T-cell (primary cell): Measurements from ENCODE around the gene TOMM7. TPM values are rescaled to one million over a fixed set of nuclear protein-coding genes. Genes with fewer than 3 reads are reported as not detected.
A peak's percentile ranks its signal among the peaks of the same experiment; 100 is the strongest.

Source experiments
- ATAC-seq, 4 experiments: fragments of 200-7000 bp in 3 of 4; fragments of 150-1000 bp in 1 of 4; cut with Tn5 transposase; replicated peaks in 1 of 4; 1 replicate in 3 of 4; 2 replicates in 1 of 4; pipeline ENCODE4 v1.10.0; 2021; ENCODE audit warnings: moderate library complexity in 3 of 4, mild to moderate bottlenecking in 2 of 4, moderate number of reproducible peaks in 1 of 4
- CTCF ChIA-PET, 2 donors: fragments of 300-600 bp; sonication (Branson Sonifier 250); formaldehyde crosslinking; loops; one replicate each; lab custom pipeline; 2022; ENCODE audit warnings: antibody characterized with exemption in 2 of 2; lab: Charles Lee
- POLR2A ChIA-PET, 2 donors: fragments of 300-600 bp; sonication (Branson Sonifier 250); formaldehyde crosslinking; loops; one replicate each; lab custom pipeline; 2022; ENCODE audit warnings: antibody characterized with exemption in 2 of 2; lab: Charles Lee
- DNase-seq, 35 experiments: peaks; one replicate each; pipeline versions ENCODE4 v3.0.0 to v3.0.0-alpha.2; 2013 to 2023
- H3K27ac ChIP-seq: one replicate; pipeline ENCODE4 v1.5.1; 2013; ENCODE audit warnings: low read length
- H3K27me3 ChIP-seq, 2 experiments: replicated peaks in 1 of 2; 1 replicate in 1 of 2; 2 replicates in 1 of 2; pipeline versions ENCODE4 v1.6.1 to v1.7.0; 2013; ENCODE audit warnings: low read length in 1 of 2, mixed read lengths in 1 of 2; ENCODE audit not compliant: control insufficient read depth in 2 of 2, insufficient read depth in 2 of 2; ENCODE audit errors: extremely low read depth in 1 of 2
- H3K36me3 ChIP-seq, 2 donors: 1 replicate in 1 of 2; 2 replicates in 1 of 2; pipeline versions ENCODE4 v1.6.1 to v1.7.0; 2013; ENCODE audit warnings: low read length in 1 of 2; ENCODE audit not compliant: control insufficient read depth in 2 of 2, insufficient read depth in 1 of 2; ENCODE audit errors: extremely low read depth in 1 of 2
- H3K4me1 ChIP-seq, 2 experiments: 1 replicate in 1 of 2; 2 replicates in 1 of 2; pipeline versions ENCODE4 v1.6.1 to v1.7.0; 2013; ENCODE audit warnings: low read length in 2 of 2, mixed read lengths in 1 of 2; ENCODE audit not compliant: insufficient read depth in 2 of 2, control insufficient read depth in 1 of 2; ENCODE audit errors: extremely low read depth in 1 of 2
- H3K4me3 ChIP-seq, 2 donors: 1 replicate in 1 of 2; 2 replicates in 1 of 2; pipeline versions ENCODE4 v1.5.1 to v1.7.0; 2013; ENCODE audit warnings: mild to moderate bottlenecking in 2 of 2, low read length in 1 of 2, moderate library complexity in 1 of 2; ENCODE audit not compliant: control insufficient read depth in 1 of 2; ENCODE audit errors: extremely low read depth in 1 of 2
- H3K9me3 ChIP-seq: 2 replicates; pipeline ENCODE4 v1.7.0; 2013
- H3K27ac Mint-ChIP-seq, 2 donors: one replicate each; pipeline ENCODE4 v1.8.0; 2020 to 2021; ENCODE audit warnings: mild to moderate bottlenecking in 2 of 2, mixed read lengths in 2 of 2
- H3K27me3 Mint-ChIP-seq, 2 donors: one replicate each; pipeline ENCODE4 v1.8.0; 2021 to 2022; ENCODE audit warnings: mixed read lengths in 2 of 2
- H3K36me3 Mint-ChIP-seq: one replicate; pipeline ENCODE4 v1.8.0; 2021; ENCODE audit warnings: mixed read lengths
- H3K4me1 Mint-ChIP-seq, 3 donors: one replicate each; pipeline ENCODE4 v1.8.0; 2020 to 2022; ENCODE audit warnings: mixed read lengths in 3 of 3, mild to moderate bottlenecking in 1 of 3
- H3K4me3 Mint-ChIP-seq, 3 donors: one replicate each; pipeline ENCODE4 v1.8.0; 2020 to 2022; ENCODE audit warnings: mild to moderate bottlenecking in 3 of 3, mixed read lengths in 3 of 3, moderate library complexity in 3 of 3
- H3K9me3 Mint-ChIP-seq, 3 donors: one replicate each; pipeline ENCODE4 v1.8.0; 2020 to 2022; ENCODE audit warnings: mixed read lengths in 3 of 3
- WGBS: methylation state at CpG from one replicate; pipeline ENCODE4 v1.1.5; 2013; ENCODE audit warnings: missing lambda C conversion rate; ENCODE audit not compliant: insufficient coverage; 5-methylcytosine and 5-hydroxymethylcytosine counted together
- total RNA-seq, 35 experiments: library from RNA in 6 of 35; stranded (reverse) in 6 of 35; fragments of 120-200 nt in 1 of 35; gene quantifications; one replicate each; pipeline versions ENCODE4 v1.2.1 to v1.2.4 and lab custom pipeline; 2013 to 2026

The TOMM7 gene
- 100 to 1,000 TPM; 532 to 695 (median 613) TPM for total RNA-seq
- total RNA-seq (2013) = 1,149 TPM
- total RNA-seq (lab: John Stamatoyannopoulos, UW) = 95.9 to 286 (median 209) reads per million in 29 experiments

DNA sequence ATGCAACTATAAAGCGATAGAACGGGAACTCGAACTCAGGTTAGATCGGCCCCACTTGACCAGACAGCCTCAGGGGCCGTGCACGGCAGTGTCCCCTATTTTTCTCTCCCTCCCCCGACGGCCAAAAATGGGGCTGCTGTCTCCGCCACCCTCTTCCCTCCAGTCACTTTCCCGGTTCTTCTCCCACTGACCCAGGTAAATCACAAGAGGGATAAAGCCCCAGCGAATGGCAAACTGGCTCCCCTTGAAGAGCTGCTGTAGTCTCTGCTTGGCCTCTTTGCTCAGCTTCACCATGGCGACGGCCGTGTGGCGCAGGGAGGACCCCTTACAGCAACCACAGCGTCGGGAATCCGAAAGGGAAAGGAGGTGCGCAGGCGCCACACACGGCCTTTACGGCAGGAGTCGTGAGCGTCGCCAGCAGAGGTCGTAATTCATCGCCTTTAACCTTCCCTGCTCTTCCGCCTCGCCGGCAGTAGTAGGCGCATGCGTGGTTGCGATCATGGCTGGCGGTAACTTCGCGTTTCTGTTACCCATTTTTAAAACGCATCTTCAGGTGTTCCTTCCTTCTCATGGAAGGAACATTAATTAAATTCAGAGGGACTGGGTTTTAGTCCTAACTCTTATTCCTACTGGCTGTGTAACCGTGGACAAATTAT lies at the start of gene TOMM7:
TOMM7 (minus strand) TSS at position 364 of the 656 bp plus-strand sequence; CDS start at position 294, 70 bp downstream.
- Mint-ChIP-seq H3K4me1 (peaks cover 43 to 46% (median 44%) of the 10 kb centered on the region in 3 donors), H3K27ac (peak within 1 kb of the TSS; percentile 97 to 99), H3K27me3 (peaks cover 15 to 21% of the 10 kb centered on the region in 2 donors), H3K9me3 (no peaks in the 10 kb centered on the region), H3K4me3 (peak within 1 kb of the TSS; percentile 93 to 99 (median 98)), H3K36me3 (peaks cover 7% of the 10 kb centered on the region)
- Histone ChIP-seq H3K27me3 (peaks cover 8 to 12% of the 10 kb centered on the region in 2 experiments), H3K27ac (peak within 1 kb of the TSS; percentile 91), H3K9me3 (no peaks in the 10 kb centered on the region), H3K4me1 (peaks cover 15 to 27% of the 10 kb centered on the region in 2 experiments), H3K4me3 (peak within 1 kb of the TSS; percentile 99 to 100), H3K36me3 (peaks cover 0 to 3% of the 10 kb centered on the region in 2 donors)
- under 1% methylated on average over 27 of the region's 38 CpGs for WGBS
- ATAC-seq = peak; percentile 90 to 96 (median 94)
- CTCF ChIA-PET = interaction anchor here (0.7 to 1.9 kb wide), 5 partner anchors 31 to 905 kb away, joined by 3 to 8 read pairs (median 4); no protein-coding TSS in a partner anchor
- peak; percentile 59 to 98 (median 86) for DNase-seq
- POLR2A ChIA-PET = interaction anchor here (0.5 to 1.0 kb wide), 4 partner anchors 33 to 37 kb away, joined by 3 to 4 read pairs (median 3); no protein-coding TSS in a partner anchor

DNA sequence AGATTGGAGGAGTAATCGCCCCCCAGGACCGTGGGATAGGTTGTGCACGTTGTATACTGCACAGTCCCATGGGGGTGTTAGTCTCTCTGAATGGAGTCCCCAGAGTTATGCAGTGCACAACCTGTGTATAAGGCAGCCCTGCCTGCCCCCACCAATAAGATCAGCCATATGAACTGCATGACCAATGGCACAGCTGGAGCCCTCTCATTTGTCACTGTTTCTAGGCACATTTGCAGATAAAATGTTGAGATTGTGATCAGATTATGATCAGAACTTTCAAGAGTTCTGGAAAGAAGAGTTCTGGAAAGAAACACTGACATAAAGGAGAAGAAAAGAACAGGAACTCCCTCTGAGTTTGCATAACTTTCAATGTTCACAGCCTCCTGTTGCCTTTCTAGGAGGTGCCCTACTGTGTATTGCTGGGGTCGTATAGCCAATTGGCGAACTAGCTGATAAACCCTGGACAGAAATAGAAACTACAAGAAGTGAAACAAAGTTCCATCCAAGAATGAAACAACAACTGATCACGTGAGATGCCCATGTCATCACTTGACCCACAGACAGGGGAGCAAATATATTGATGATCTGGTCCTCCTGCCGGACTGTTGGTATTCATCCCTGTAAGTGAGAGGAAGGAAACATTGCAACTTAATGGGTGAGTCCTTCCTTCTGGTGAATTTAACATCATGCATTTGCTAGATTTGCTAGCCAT lies 49.6 kb upstream of the TOMM7 start:
- Mint-ChIP-seq H3K27me3 (no peaks in the 10 kb centered on the region), H3K4me1 (peaks cover 0 to 5% (median 0%) of the 10 kb centered on the region in 3 donors), H3K27ac (no peak overlapping the region), H3K9me3 (no peaks in the 10 kb centered on the region), H3K4me3 (no peak overlapping the region), H3K36me3 (peaks cover 20% of the 10 kb centered on the region)
- Histone ChIP-seq H3K4me3 (no peak overlapping the region), H3K27ac (no peak overlapping the region), H3K27me3 (peaks cover 0 to 4% of the 10 kb centered on the region in 2 experiments), H3K36me3 (no peaks in the 10 kb centered on the region), H3K9me3 (no peaks in the 10 kb centered on the region), H3K4me1 (no peaks in the 10 kb centered on the region)
- POLR2A ChIA-PET = no interaction called here
- CTCF ChIA-PET = no interaction called here
- ATAC-seq (peak in 1 of 4 experiments; percentile 66), DNase-seq (no peak)
- WGBS = 90% methylated on average over 4 of the region's 7 CpGs

DNA sequence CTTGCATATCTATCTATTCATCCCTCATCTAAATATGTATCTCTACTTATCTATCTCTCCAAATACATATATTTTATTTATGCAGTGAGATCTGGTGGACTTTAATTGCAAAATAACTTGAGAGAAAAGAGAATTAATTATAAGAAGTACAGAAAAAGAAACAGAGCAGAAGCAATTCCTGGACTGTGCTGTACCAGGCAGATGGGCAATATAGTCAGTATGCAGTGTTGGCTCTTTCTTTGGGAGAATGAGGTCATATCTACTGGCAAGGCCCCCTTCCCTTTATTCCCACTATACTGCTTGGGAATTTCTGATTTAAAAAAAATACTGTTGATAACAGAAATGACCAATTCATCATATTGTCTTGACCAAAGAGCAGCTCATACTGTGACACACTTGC lies 49.0 kb upstream of the TOMM7 start:
- DNase-seq (no peak), ATAC-seq (no peak)
- Mint-ChIP-seq H3K36me3 (peaks cover 20% of the 10 kb centered on the region), H3K27me3 (no peaks in the 10 kb centered on the region), H3K9me3 (no peaks in the 10 kb centered on the region), H3K27ac (no peak overlapping the region), H3K4me1 (peaks cover 0 to 5% (median 0%) of the 10 kb centered on the region in 3 donors), H3K4me3 (no peak overlapping the region)
- Histone ChIP-seq H3K4me1 (no peaks in the 10 kb centered on the region), H3K4me3 (no peak overlapping the region), H3K9me3 (no peaks in the 10 kb centered on the region), H3K36me3 (no peaks in the 10 kb centered on the region), H3K27ac (no peak overlapping the region), H3K27me3 (peaks cover 0 to 4% of the 10 kb centered on the region in 2 experiments)
- ChIA-PET POLR2A (no interaction called here), CTCF (no interaction called here)

DNA sequence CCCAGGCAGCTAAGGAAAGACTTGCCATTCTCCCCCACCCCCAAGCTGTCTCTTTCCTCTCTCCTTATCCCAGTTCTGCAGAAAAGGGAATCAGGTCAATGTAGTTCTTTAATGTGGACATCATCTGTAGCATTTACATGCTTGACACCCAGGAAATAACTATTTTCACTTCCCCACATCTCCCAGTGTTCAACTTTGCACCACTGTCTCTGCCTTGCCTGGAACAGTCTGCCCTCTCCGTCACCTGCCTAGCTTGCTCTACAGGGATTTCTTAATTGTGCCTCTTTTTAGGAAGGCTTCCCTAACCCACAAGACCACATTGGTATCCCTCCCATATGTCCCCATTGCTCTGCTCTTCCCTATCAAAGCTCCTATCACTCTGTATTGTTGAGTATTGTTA lies 45.9 kb upstream of the TOMM7 start:
- Histone ChIP-seq H3K4me1 (no peaks in the 10 kb centered on the region), H3K27ac (no peak overlapping the region), H3K9me3 (no peaks in the 10 kb centered on the region), H3K36me3 (no peaks in the 10 kb centered on the region), H3K27me3 (no peaks in the 10 kb centered on the region), H3K4me3 (no peak overlapping the region)
- no CpG with 5 or more reads among the region's 1 CpG for WGBS
- Mint-ChIP-seq H3K9me3 (no peaks in the 10 kb centered on the region), H3K4me3 (no peak overlapping the region), H3K27me3 (no peaks in the 10 kb centered on the region), H3K36me3 (peaks cover 29% of the 10 kb centered on the region), H3K4me1 (peaks cover 2 to 11% (median 3%) of the 10 kb centered on the region in 3 donors), H3K27ac (no peak overlapping the region)
- CTCF ChIA-PET = interaction anchor here (0.6 to 1.2 kb wide), 3 partner anchors 8 to 43 kb away, joined by 3 read pairs; no protein-coding TSS in a partner anchor
- DNase-seq (no peak), ATAC-seq (no peak)
- POLR2A ChIA-PET = no interaction called here

DNA sequence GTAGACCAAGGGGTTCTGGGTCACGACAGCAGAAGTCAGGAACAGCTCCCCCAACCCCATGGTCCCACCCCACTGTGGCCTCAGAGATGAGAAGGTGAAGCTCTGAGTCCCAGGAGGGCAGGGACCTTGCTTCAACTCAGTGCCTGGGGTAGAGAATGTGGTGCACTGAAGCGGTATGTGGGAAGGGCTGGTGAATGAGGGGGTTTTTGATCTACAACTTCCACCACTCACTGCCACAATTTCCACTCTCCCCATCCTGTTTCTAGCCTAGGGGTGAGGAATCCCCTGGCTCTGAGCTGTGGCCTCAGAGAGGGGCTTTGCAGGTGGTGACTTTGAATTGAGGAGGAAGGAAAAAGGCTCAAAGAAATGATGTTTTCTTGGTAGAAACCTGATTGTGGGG lies 44.9 kb upstream of the TOMM7 start:
- no CpG with 5 or more reads among the region's 2 CpGs for WGBS
- H3K9me3 Mint-ChIP-seq = no peaks in the 10 kb centered on the region
- no peaks in the 10 kb centered on the region for H3K9me3 ChIP-seq
- no peak for ATAC-seq
- no peaks in the 10 kb centered on the region for H3K4me1 ChIP-seq
- ChIA-PET CTCF (interaction anchor here in 1 of 2 donors (0.6 kb wide), 1 partner anchor 162 kb away, joined by 4 read pairs; no protein-coding TSS in a partner anchor), POLR2A (interaction anchor here in 1 of 2 donors (0.6 kb wide), 1 partner anchor 10 kb away, joined by 3 read pairs; no protein-coding TSS in a partner anchor)
- H3K36me3 ChIP-seq = no peaks in the 10 kb centered on the region
- H3K36me3 Mint-ChIP-seq = peaks cover 30% of the 10 kb centered on the region
- H3K4me3 ChIP-seq = no peak overlapping the region
- peaks cover 2 to 11% (median 3%) of the 10 kb centered on the region in 3 donors for H3K4me1 Mint-ChIP-seq
- no peak overlapping the region for H3K27ac ChIP-seq
- no peaks in the 10 kb centered on the region for H3K27me3 ChIP-seq
- H3K4me3 Mint-ChIP-seq = no peak overlapping the region
- no peaks in the 10 kb centered on the region for H3K27me3 Mint-ChIP-seq
- no peak overlapping the region for H3K27ac Mint-ChIP-seq
- DNase-seq = no peak

DNA sequence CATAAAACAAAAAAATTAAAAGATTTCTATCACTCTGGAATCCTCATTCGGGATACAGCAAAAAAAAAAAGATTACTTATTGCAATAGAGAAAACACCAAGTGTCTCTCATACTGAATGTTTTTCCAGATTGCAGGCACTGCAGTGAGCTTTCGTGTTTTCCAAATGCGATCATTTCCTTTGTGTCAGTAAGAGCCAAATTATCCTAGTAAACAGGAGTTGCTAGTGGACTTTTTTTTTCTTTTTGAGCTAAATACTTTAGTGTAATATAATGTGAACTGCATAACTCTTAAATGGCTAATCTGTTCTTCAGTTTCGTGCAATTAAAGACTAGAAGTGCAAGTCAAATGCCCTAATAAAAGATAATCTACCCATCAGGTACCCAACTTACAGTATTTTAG lies 44.4 kb upstream of the TOMM7 start:
- Mint-ChIP-seq H3K36me3 (peaks cover 30% of the 10 kb centered on the region), H3K4me1 (peaks cover 2 to 11% (median 3%) of the 10 kb centered on the region in 3 donors), H3K4me3 (no peak overlapping the region), H3K27ac (no peak overlapping the region), H3K27me3 (no peaks in the 10 kb centered on the region), H3K9me3 (no peaks in the 10 kb centered on the region)
- Histone ChIP-seq H3K36me3 (no peaks in the 10 kb centered on the region), H3K4me1 (no peaks in the 10 kb centered on the region), H3K9me3 (no peaks in the 10 kb centered on the region), H3K27me3 (no peaks in the 10 kb centered on the region), H3K4me3 (no peak overlapping the region), H3K27ac (no peak overlapping the region)
- WGBS = 100% methylated on average over 1 of the region's 4 CpGs
- CTCF ChIA-PET = interaction anchor here (0.5 to 0.7 kb wide), 3 partner anchors 8 to 822 kb away, joined by 4 to 6 read pairs (median 4); no protein-coding TSS in a partner anchor
- POLR2A ChIA-PET = interaction anchor here in 1 of 2 donors (0.6 kb wide), 1 partner anchor 51 kb away, joined by 6 read pairs; no protein-coding TSS in a partner anchor
- no peak for ATAC-seq
- DNase-seq = no peak
